HG02943 (cell line): ENCODE results near the gene GVQW3.

ENCODE experiments used
- ATAC-seq: cut with Tn5 transposase; IDR thresholded peaks from one replicate; pipeline ENCODE4 v1.9.1; 2021; ENCODE audit warnings: mild to moderate bottlenecking, low read depth, moderate library complexity; ENCODE audit not compliant: unreplicated experiment

Gene GVQW3

GRCh38 chr11:76444384-76445120 is 63.4 kb downstream of the GVQW3 start, which contains the start of gene EMSY:
Gene EMSY, plus strand, starts transcription at chr11:76445018. Its CDS starts 1,921 bp downstream, at chr11:76446939.
- ATAC-seq = peak; percentile 82

GRCh38 chr11:76445121-76446084 is 64.3 kb downstream of the GVQW3 start:
- ATAC-seq = peak; percentile 39

DNA sequence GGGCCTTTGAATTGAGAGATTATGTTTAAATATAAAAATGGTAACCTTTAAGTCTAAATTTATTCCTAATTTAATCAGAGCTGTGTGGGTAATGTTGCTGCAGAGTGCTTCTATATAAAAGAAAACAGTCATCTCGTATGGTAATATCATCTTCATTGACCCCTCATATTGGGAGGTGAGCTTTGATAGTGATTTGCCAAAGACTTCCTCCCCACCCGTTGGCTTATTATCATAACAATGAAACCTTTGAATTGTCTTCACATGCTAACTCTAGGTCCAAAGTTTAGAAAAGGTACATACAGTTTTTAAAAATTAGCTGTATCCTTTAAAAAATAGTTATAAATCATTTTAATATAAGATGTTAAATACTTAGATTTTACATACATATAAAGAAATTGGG is 67.4 kb downstream of the GVQW3 start:
- ATAC-seq = no peak

- ATAC-seq = no peak
These were observed 72.1 kb downstream of the GVQW3 start for GRCh38 chr11:76453248-76453647.

DNA sequence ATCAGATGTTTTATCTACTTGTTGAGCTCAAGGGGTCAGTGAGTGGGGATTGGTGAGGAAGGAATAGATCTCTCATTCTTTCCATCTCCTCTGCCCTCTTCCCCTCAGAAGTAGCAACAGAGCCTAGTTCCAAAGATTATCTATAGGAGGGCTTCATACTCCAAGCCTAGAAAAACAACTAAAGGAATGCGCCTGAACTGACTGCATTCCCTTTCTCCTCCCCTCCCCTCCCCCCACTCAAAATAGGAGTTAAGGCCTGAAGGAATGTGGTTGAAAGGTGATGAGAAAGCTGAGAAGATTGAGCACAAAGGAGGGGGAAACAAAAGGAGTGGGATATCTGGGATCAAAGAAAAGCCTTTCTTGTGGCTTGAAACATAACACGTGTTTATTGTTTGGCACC is 74.2 kb downstream of the GVQW3 start:
- ATAC-seq = no peak

DNA sequence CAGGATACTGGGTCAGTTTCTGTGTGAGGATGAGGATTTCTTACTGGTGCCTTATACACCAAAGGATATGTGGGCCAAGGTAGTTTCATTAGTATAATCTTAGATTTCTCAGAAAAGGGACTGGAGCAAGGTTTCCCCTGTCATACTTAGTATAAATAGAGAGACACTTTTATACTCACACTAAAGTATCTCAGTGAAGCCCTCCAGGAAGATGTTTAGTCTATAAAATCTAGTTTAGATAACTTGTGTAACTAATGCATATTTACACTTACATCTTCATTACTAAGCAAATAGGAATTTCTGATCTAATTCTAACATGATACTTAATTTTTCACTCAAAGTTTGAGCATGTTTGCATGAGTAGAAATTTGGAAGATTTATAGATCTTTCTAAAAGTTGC is 74.8 kb downstream of the GVQW3 start:
- no peak for ATAC-seq

DNA sequence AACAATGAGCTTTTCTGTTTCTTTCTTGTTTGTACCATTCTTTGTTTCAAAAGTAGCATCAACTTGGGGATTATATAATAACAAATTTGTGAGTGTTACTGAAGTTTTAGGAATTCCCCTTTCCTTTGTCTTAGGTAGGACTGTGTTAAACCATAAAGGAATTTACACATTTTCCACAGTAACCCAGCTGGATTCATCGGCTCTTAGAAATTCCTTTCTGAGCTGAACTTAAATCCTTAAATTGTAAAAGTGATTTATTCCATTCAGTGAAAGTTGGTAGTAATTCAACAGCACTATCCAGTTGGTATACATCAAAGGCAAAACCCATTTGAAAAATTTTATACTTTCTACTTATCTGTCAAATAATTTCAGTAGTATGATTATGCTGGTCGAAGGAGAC is 75.4 kb downstream of the GVQW3 start:
- no peak for ATAC-seq
